OCI-LY3 (cell line): ENCODE measurements around the gene KCNMA1.

Experiments
- CTCF ChIP-seq: fragments of 200-600, 300-600 bp; sonication (generic); IDR thresholded peaks from 2 replicates; pipeline ENCODE4 v1.5.1; 2014; ENCODE audit warnings: antibody characterized with exemption, low read length, low read depth
- EZH2phosphoT487 ChIP-seq: fragments of 200-600 bp; shearing (Covaris generic); IDR thresholded peaks from 2 replicates; pipeline ENCODE4 v1.6.1; 2018; ENCODE audit warnings: antibody characterized with exemption, mixed run types, low read depth

- TF ChIP-seq CTCF (no peak), EZH2phosphoT487 (no peak)
Measured at GRCh38 chr10:77022671-77023070, 614.9 kb downstream of the KCNMA1 start.
